ENCODE measurements around the gene VCL. TPM values are rescaled to one million over a fixed set of nuclear protein-coding genes. Genes with fewer than 3 reads are reported as not detected.
"Not testable (repeated sequence)": the region's sequence is repeated elsewhere in the genome, so short reads cannot be mapped to it uniquely, and the experiment has no call there.

VCL gene
- total RNA-seq, 1 donor from 2014 or later, result 74.6 TPM

DNA sequence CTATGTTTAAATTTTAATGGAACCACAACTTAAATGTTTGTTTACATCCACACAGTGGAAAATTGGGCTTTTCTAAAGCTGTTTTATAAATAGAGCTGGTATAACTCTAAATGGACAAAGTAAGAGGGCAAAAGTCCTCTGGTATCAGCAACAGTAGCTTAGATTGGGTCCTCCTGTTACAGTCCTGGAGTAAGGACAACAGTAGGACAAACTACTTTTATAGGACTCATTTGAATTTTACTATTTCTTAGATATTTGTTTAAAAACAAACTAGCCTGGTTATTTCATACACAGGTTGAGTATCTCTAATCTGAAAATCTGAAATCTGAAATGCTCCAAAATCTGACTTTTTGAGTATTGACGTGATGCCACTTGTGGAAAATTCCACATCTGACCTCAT lies 8.4 kb downstream of the VCL start:
- Mint-ChIP-seq H3K36me3 (ENCODE audit: low read depth) (no peaks in the 10 kb centered on the region), H3K27me3 (ENCODE audit: low read depth) (no peaks in the 10 kb centered on the region), H3K9me3 (no peaks in the 10 kb centered on the region), H3K4me1 (peaks cover 21% of the 10 kb centered on the region), H3K27ac (ENCODE audit: unreplicated experiment) (no peak overlapping the region), H3K4me3 (no peak overlapping the region)
- DNase-seq (ENCODE audit: low read depth, low spot score), result no peak
- TF ChIP-seq, protein P1, sequence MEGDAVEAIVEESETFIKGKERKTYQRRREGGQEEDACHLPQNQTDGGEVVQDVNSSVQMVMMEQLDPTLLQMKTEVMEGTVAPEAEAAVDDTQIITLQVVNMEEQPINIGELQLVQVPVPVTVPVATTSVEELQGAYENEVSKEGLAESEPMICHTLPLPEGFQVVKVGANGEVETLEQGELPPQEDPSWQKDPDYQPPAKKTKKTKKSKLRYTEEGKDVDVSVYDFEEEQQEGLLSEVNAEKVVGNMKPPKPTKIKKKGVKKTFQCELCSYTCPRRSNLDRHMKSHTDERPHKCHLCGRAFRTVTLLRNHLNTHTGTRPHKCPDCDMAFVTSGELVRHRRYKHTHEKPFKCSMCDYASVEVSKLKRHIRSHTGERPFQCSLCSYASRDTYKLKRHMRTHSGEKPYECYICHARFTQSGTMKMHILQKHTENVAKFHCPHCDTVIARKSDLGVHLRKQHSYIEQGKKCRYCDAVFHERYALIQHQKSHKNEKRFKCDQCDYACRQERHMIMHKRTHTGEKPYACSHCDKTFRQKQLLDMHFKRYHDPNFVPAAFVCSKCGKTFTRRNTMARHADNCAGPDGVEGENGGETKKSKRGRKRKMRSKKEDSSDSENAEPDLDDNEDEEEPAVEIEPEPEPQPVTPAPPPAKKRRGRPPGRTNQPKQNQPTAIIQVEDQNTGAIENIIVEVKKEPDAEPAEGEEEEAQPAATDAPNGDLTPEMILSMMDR (conservative IDR thresholded peaks at IDR 0.05), result no peak

DNA sequence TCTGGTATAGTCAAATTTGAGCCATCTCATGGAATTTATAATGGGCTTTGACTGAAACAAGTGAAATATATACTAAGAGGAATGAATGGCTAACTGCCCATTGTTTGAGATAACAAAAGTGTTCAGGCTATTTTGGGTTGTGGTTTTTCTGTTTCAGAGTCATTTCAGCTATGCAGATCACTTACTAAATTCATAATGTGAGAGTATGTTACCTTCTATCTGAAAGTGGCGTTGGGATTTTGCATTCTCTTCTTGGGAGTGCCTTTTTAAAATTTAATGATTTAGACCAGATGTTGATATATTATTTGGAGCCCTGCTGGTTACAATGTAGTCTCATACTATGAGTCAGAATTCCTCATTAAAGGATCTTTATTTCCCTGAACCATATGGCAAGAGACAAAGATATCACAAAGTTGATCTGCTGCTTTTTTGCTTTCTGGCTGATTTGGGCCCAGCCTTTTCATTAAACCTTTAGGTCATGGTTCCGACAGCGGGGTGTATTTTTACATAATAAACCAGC lies 10.4 kb downstream of the VCL start:
- TF ChIP-seq, protein P1 (conservative IDR thresholded peaks at IDR 0.05), result no peak
- Mint-ChIP-seq H3K27me3 (ENCODE audit: low read depth) (no peaks in the 10 kb centered on the region), H3K9me3 (no peaks in the 10 kb centered on the region), H3K4me1 (peaks cover 30% of the 10 kb centered on the region), H3K36me3 (ENCODE audit: low read depth) (no peaks in the 10 kb centered on the region), H3K4me3 (no peak overlapping the region), H3K27ac (ENCODE audit: unreplicated experiment) (no peak overlapping the region)
- no peak for DNase-seq (ENCODE audit: low read depth, low spot score)

DNA sequence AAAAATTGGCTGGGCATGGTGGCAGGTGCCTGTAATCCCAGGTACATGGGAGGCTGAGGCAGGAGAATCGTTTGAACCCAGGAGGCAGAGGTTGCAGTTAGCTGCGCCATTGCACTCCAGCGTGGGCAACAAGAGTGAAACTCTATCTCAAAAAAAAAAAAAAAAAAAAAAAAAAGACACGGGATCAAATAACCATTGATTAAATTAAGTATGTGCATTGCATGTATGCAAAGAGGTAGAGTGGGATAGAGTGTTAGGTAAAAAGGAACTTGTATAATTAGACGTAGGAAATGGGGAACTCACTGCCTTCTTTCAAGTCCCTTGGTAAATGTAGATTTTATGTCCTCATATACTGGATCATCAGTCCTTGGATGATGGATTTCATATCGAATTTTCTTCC lies 13.1 kb downstream of the VCL start:
- Mint-ChIP-seq H3K36me3 (ENCODE audit: low read depth) (no peaks in the 10 kb centered on the region), H3K4me1 (peaks cover 30% of the 10 kb centered on the region), H3K4me3 (no peak overlapping the region), H3K9me3 (no peaks in the 10 kb centered on the region), H3K27me3 (ENCODE audit: low read depth) (no peaks in the 10 kb centered on the region), H3K27ac (ENCODE audit: unreplicated experiment) (no peak overlapping the region)
- TF ChIP-seq, protein P1 (conservative IDR thresholded peaks at IDR 0.05), result no peak
- no peak for DNase-seq (ENCODE audit: low read depth, low spot score)

DNA sequence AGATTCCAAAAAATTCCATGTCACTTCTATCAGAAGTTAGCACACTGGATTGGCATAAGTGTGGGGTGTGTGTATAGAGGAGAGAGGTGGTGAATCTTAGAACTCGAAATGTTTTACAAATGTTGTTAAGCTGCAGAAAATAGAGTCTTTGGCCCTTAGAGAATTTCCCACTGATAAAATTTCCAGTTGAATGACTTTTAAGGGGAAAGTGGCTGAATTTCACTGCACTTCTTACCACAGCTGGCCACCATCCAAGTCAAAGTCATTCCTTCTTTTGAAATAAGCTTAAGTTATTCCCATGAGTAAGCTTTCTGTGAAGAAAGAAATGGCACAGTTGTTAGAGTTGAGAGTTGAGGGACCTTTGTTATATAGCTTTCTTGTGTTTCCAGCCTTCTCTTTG lies 13.9 kb downstream of the VCL start:
- Mint-ChIP-seq H3K27ac (ENCODE audit: unreplicated experiment) (peak overlapping the region; percentile 51), H3K4me1 (peaks cover 33% of the 10 kb centered on the region), H3K27me3 (ENCODE audit: low read depth) (no peaks in the 10 kb centered on the region), H3K9me3 (no peaks in the 10 kb centered on the region), H3K36me3 (ENCODE audit: low read depth) (no peaks in the 10 kb centered on the region), H3K4me3 (no peak overlapping the region)
- DNase-seq (ENCODE audit: low read depth, low spot score), result no peak
- TF ChIP-seq, protein P1 (conservative IDR thresholded peaks at IDR 0.05), result no peak

DNA sequence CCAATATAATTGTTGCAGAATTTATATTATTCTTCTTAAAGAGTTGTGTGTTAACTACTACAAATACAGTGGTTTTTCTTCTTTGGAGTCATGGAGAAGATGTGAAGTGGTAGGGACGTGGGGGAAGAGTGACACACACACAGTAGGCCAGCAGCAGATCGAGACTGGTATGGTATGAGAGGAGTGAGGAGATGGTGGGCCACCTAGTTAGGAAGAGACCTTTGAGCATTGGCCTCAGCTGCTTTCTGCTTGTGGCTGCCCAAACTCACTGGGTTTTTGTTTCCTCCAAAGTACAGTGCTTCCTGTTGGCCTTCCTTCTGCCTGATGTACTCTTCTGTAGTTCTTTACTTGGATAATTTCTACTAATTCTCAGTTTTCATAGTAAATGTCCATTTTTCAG lies 14.6 kb downstream of the VCL start:
- Mint-ChIP-seq H3K27me3 (ENCODE audit: low read depth) (no peaks in the 10 kb centered on the region), H3K36me3 (ENCODE audit: low read depth) (no peaks in the 10 kb centered on the region), H3K4me1 (peaks cover 33% of the 10 kb centered on the region), H3K27ac (ENCODE audit: unreplicated experiment) (no peak overlapping the region), H3K9me3 (no peaks in the 10 kb centered on the region), H3K4me3 (no peak overlapping the region)
- DNase-seq (ENCODE audit: low read depth, low spot score), result no peak
- TF ChIP-seq, protein P1 (conservative IDR thresholded peaks at IDR 0.05), result no peak

DNA sequence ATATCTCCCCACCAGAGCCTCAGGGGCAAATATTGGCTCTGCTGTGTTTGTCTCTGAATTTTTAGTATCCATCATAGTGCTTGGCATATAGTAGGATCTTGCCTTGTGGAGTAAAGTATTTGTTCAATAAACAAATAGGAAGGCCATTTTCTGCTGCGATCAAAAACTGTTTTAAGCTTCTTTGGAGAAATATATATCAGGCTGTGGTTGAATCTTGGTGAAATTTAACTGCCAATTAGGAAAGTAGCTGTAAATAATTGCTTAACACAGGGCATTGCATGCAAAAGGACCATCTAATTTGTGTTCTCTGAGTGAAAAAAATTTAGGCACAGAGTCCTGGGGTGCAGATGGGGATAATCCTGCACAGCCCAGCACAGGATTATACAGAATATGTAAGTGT lies 15.1 kb downstream of the VCL start:
- H3K4me1 Mint-ChIP-seq, result peaks cover 33% of the 10 kb centered on the region
- no peak overlapping the region for H3K4me3 Mint-ChIP-seq
- no peaks in the 10 kb centered on the region for H3K27me3 Mint-ChIP-seq (ENCODE audit: low read depth)
- TF ChIP-seq, protein P1 (conservative IDR thresholded peaks at IDR 0.05), result no peak
- H3K9me3 Mint-ChIP-seq, result no peaks in the 10 kb centered on the region
- no peaks in the 10 kb centered on the region for H3K36me3 Mint-ChIP-seq (ENCODE audit: low read depth)
- H3K27ac Mint-ChIP-seq (ENCODE audit: unreplicated experiment), result no peak overlapping the region
- no peak for DNase-seq (ENCODE audit: low read depth, low spot score)

DNA sequence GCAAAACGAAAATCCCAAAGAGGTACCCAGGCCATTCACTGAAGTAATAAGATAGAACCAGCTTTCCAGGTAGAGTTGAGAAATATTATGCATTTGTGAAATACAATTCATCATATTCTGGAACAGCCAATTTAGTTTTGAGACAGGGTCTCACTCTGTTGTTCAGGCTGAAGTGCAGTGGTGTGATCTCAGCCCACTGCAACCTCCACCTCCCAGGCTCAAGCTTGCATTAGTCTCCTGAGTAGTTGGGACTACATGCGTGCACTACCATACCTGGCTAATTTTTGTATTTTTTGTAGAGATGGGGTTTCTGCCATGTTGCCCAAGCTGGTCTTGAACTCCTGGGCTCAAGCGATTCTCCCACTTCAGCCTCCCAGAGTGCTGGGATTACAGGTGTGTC lies 16.7 kb downstream of the VCL start:
- DNase-seq (ENCODE audit: low read depth, low spot score); H3K36me3 Mint-ChIP-seq (ENCODE audit: low read depth); H3K27me3 Mint-ChIP-seq (ENCODE audit: low read depth); H3K27ac Mint-ChIP-seq (ENCODE audit: unreplicated experiment); H3K4me3 Mint-ChIP-seq; H3K9me3 Mint-ChIP-seq: not testable (repeated sequence)
- H3K4me1 Mint-ChIP-seq, result peaks cover 26% of the 10 kb centered on the region

Measured in neural crest cell (in vitro differentiated cells).